Brain microvascular endothelial cell (primary cell): ENCODE data around the gene SERPINB11.
"Not testable (repeated sequence)": the region's sequence is repeated elsewhere in the genome, so short reads cannot be mapped to it uniquely, and the experiment has no call there.

Experiments used
- DNase-seq: peaks from one replicate; pipeline ENCODE4 v3.0.0-alpha.2; 2020
- H3K27ac ChIP-seq: fragments of 250-450 bp; sonication (Bioruptor Pico); 2 replicates; pipeline ENCODE4 v1.5.1; 2020; ENCODE audit warnings: mild to moderate bottlenecking, moderate library complexity
- H3K27me3 ChIP-seq: fragments of 250-450 bp; sonication (Bioruptor Pico); replicated peaks from 2 replicates; pipeline ENCODE4 v1.5.1; 2020; ENCODE audit warnings: mild to moderate bottlenecking
- H3K36me3 ChIP-seq: fragments of 250-450 bp; sonication (Bioruptor Pico); replicated peaks from 2 replicates; pipeline ENCODE4 v1.5.1; 2020; ENCODE audit warnings: mild to moderate bottlenecking
- H3K4me3 ChIP-seq: 2 replicates; pipeline ENCODE4 v1.5.1; 2011; ENCODE audit warnings: low read depth, mild to moderate bottlenecking, control low read depth, low read length, moderate library complexity
- in situ Hi-C: cut with HindIII; loops from 2 replicates; pipeline ENCODE4 v1.10.0; 2017; ENCODE audit warnings: low sequenced_read_pairs, low pct_ligation_motif_present
- TF ChIP-seq, protein P1 (sequence below): IDR thresholded peaks from 2 replicates; pipeline ENCODE4 v1.5.1; 2011; ENCODE audit warnings: low read depth, mild to moderate bottlenecking, moderate library complexity, low read length, control low read depth, inconsistent platforms; ENCODE audit errors: missing control alignments

The SERPINB11 gene

DNA sequence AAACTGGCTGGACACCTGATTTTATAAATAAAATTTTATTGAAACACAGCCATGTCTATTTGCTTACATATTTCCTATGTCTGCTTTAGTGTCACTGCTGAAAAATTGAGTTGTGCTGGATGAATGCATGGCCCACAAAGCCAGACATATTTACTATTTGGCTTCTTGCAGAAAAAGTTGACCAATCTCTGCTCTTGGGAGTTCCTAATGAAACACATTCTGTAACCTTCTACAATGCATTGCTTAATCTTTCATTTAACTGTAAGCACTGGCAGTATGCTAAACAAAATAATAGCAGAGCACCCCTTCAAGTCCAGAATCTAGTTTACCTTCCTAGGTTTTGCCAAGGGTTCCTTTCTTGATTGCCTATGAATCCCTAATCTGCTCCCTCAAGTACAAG, 54.8 kb downstream of the SERPINB11 start:
- H3K36me3 ChIP-seq = no peaks in the 10 kb centered on the region
- in situ Hi-C loops = no loop called here
- TF ChIP-seq, protein P1, sequence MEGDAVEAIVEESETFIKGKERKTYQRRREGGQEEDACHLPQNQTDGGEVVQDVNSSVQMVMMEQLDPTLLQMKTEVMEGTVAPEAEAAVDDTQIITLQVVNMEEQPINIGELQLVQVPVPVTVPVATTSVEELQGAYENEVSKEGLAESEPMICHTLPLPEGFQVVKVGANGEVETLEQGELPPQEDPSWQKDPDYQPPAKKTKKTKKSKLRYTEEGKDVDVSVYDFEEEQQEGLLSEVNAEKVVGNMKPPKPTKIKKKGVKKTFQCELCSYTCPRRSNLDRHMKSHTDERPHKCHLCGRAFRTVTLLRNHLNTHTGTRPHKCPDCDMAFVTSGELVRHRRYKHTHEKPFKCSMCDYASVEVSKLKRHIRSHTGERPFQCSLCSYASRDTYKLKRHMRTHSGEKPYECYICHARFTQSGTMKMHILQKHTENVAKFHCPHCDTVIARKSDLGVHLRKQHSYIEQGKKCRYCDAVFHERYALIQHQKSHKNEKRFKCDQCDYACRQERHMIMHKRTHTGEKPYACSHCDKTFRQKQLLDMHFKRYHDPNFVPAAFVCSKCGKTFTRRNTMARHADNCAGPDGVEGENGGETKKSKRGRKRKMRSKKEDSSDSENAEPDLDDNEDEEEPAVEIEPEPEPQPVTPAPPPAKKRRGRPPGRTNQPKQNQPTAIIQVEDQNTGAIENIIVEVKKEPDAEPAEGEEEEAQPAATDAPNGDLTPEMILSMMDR = no peak
- no peak overlapping the region for H3K27ac ChIP-seq
- no peaks in the 10 kb centered on the region for H3K27me3 ChIP-seq
- H3K4me3 ChIP-seq = no peak overlapping the region
- no peak for DNase-seq

DNA sequence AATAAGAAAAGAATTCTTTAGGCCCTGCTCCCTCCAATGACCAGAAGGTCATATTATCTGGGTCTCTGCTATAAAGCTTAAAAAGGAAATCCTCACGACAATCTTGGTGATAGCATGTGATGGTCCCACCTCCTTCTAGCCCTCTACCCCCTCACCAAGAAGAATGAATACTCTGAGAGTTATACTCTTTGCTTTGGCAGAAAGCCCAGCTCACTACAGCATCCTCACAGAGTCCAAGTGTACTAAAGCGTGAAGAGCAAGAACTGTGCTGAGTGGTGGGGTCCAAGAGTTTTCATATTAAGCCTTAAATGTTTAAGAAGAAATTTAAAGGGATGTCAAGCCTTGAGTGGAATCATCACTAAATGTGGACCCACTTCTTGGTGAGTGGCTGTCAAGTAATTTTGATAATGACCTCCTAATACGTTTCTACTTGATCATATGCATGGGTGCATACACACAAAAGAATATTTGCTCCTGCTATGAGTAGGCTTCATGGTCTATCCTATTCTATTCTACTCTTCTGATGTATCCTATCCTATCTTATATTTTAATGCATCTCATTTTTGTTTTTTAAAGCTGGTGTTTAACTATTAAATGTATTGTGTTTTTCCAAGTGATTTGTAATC, 56.0 kb downstream of the SERPINB11 start:
- no peak overlapping the region for H3K27ac ChIP-seq
- DNase-seq = peak; percentile 26
- no peaks in the 10 kb centered on the region for H3K27me3 ChIP-seq
- no peak overlapping the region for H3K4me3 ChIP-seq
- in situ Hi-C loops = no loop called here
- no peaks in the 10 kb centered on the region for H3K36me3 ChIP-seq
- TF ChIP-seq, protein P1 = no peak

DNA sequence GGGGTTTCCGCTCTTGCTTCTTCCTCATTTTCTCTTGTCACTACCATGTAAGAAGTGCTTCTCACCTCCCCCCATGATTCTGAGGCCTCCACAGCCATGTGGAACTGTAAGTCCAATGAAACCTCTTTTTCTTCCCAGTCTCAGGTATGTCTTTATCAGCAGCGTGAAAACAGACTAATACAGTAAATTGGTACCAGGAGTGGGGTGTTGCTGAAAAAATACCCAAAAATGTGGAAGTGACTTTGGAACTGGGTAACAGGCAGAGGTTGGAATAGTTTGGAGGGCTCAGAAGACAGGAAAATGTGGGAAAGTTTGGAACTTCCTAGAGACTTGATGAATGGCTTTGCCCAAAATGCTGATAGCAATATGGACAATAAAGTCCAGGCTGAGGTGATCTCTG, 57.0 kb downstream of the SERPINB11 start:
- H3K36me3 ChIP-seq, DNase-seq, in situ Hi-C loops, H3K27ac ChIP-seq, H3K27me3 ChIP-seq, H3K4me3 ChIP-seq: not testable (repeated sequence)

DNA sequence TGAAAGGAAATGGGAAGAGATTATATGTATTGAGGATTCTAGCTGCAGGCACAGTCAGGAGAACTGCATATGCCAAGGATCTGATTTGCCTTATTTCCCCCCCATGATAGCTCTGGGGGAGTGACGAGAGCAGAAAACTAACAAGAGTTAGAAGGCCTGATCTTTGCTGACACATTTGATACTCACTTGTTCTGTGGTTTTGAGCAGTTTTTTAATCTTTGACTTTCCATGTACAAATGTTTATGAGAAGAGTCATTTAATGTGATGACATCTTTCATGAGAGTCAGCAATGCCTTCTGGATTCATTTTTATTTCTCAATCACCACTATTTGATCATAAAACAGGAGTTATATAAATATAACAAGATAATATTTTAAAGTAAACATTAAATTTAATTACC, 59.8 kb downstream of the SERPINB11 start:
- DNase-seq = peak; percentile 62
- TF ChIP-seq, protein P1 = no peak

DNA sequence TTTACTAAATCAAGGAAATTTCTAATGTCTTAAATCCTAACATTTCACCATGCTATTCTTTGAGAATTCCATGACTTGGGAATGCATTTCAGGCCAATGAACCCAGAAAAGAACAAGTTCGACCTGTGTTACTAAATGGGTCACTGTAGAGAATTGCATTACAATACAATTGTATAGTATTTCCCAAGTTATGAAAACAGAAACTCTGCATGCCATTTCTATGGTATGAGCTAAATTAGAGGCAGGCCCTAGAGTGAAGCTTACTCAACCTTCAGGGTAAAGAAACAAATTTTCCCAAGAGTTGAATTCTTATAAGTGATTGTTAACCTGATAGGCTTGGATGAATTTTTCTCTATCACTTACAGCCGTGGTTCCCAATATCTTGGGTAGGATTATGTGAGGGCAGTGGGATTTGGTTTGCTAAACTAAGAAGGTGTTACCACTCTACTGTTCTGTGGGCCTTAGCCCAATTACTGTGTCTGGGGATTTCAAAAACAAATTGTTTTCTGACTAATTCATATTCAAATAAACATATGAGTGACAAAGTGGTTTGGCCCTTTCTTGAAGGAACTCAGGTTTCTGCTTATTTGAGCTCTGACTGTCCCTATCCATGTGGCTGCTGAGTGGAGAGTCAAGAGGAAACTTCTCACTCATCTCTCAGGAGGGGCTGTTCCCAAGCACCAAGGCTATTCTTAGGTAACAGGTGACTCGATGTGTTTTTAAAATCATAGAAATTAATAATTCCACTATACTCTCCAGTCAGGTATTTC, 61.3 kb downstream of the SERPINB11 start:
- H3K36me3 ChIP-seq = no peaks in the 10 kb centered on the region
- TF ChIP-seq, protein P1 = no peak
- H3K4me3 ChIP-seq = no peak overlapping the region
- peak overlapping the region; percentile 14 for H3K27ac ChIP-seq
- in situ Hi-C loops = no loop called here
- no peaks in the 10 kb centered on the region for H3K27me3 ChIP-seq
- peak; percentile 12 for DNase-seq

More for the DNA sequence above, 59.8 kb downstream of the SERPINB11 start:
- H3K27me3 ChIP-seq = no peaks in the 10 kb centered on the region
- H3K36me3 ChIP-seq = no peaks in the 10 kb centered on the region
- peak overlapping the region; percentile 51 for H3K27ac ChIP-seq
- in situ Hi-C loops = no loop called here
- H3K4me3 ChIP-seq = no peak overlapping the region

DNA sequence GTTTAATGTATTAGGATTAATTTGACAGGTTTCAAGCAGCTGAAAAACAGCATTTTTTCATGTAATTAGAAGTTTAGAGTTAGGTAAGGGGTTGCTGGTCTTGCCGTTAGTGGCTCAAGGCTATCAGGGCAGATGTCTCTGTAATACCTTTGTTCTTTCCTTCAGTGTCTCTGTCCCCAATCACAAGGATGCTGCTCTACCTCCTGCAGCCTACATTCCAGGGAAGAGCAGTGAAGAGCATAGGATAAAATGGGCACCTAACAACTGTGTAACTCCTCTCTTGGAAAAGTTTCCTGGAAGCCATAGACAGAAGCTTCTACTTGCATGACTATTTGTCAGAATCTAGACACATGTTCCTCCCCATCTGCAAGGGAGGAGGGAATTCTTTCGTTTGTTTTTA, 63.1 kb downstream of the SERPINB11 start:
- TF ChIP-seq, protein P1 = no peak
- Histone ChIP-seq H3K27me3 (no peaks in the 10 kb centered on the region), H3K4me3 (no peak overlapping the region), H3K27ac (no peak overlapping the region), H3K36me3 (no peaks in the 10 kb centered on the region)
- in situ Hi-C loops = no loop called here
- DNase-seq = no peak
